HepG2 (cell line): ENCODE measurements around the gene CAMK2D. TPM values are rescaled to one million over a fixed set of nuclear protein-coding genes. Genes with fewer than 3 reads are reported as not detected.
A peak's percentile ranks its signal among the peaks of the same experiment; 100 is the strongest.

Experiments used
- ATAC-seq: fragments of 200-7000 bp; cut with Tn5 transposase; 3 replicates; pipeline ENCODE4 v1.9.1; 2020; ENCODE audit warnings: mild to moderate bottlenecking, moderate library complexity
- BruUV-seq: library from RNA; stranded (reverse); fragments of 400-500 nt; replicated peaks from 2 replicates; lab custom pipeline; 2021; lab: Mats Ljungman, UMichigan
- CTCF ChIA-PET: fragments of 300-600 bp; formaldehyde crosslinking; extraction: SDS; loops from one replicate; lab custom pipeline; 2021; ENCODE audit warnings: low total read pairs, inconsistent platforms, low intra/inter-chr PET ratio; lab: Yijun Ruan, JAX
- POLR2A ChIA-PET: fragments of 350-600 bp; sonication (Branson Sonifier 250); formaldehyde crosslinking; loops from one replicate; lab custom pipeline; 2020; ENCODE audit warnings: antibody characterized with exemption, inconsistent platforms; lab: Yijun Ruan, JAX
- DNase-seq: peaks from one replicate; pipeline ENCODE4 v3.0.0-alpha.2; 2015; ENCODE audit warnings: low spot score
- FAIRE-seq: peaks from 3 replicates; lab custom pipeline; 2011; peaks lifted over from hg19 to GRCh38; lab: Jason Lieb, UNC
- H2AFZ ChIP-seq: one replicate; pipeline ENCODE4 v1.6.1; 2011; ENCODE audit warnings: low read length, inconsistent platforms
- H3K27ac ChIP-seq: fragments of 300-600 bp; 3 replicates; pipeline ENCODE4 v1.8.0; 2011; ENCODE audit warnings: mixed run types, mild to moderate bottlenecking, mixed read lengths, low read length, inconsistent platforms; ENCODE audit not compliant: insufficient read depth; ENCODE audit errors: extremely low read length
- H3K27me3 ChIP-seq, 2 experiments: fragments of 200-600 bp in 1 of 2; 2 replicates in 1 of 2; 3 replicates in 1 of 2; pipeline versions ENCODE4 v1.6.0 to v1.8.0; 2011; ENCODE audit warnings: low read length in 2 of 2, mild to moderate bottlenecking in 2 of 2, moderate library complexity in 2 of 2, inconsistent platforms in 1 of 2; ENCODE audit not compliant: insufficient read depth in 2 of 2, control insufficient read depth in 1 of 2
- H3K36me3 ChIP-seq, 2 experiments: fragments of 200-600 bp in 1 of 2; replicated peaks in 1 of 2; 2 replicates in 1 of 2; 3 replicates in 1 of 2; pipeline versions ENCODE4 v1.5.1 to v1.8.0; 2011; ENCODE audit warnings: low read length in 2 of 2, inconsistent platforms in 1 of 2; ENCODE audit not compliant: insufficient read depth in 2 of 2, control insufficient read depth in 1 of 2
- H3K4me1 ChIP-seq: 2 replicates; pipeline ENCODE4 v1.5.1; 2012; ENCODE audit warnings: low read length, inconsistent platforms; ENCODE audit not compliant: insufficient read depth
- H3K4me2 ChIP-seq: 2 replicates; pipeline ENCODE4 v1.6.0; 2011; ENCODE audit warnings: low read depth, low read length, inconsistent platforms
- H3K4me3 ChIP-seq, 3 experiments: fragments of 200-600 bp in 1 of 3; sonication (generic), shearing (Covaris generic) in 1 of 3; replicated peaks in 1 of 3; 2 replicates each; pipeline ENCODE4 v1.5.1; 2011 to 2016; ENCODE audit warnings: low read length in 3 of 3, inconsistent platforms in 2 of 3, low read depth in 2 of 3, mild to moderate bottlenecking in 2 of 3, control low read depth in 1 of 3, mixed read lengths in 1 of 3; ENCODE audit not compliant: insufficient read depth in 1 of 3
- H3K79me2 ChIP-seq: one replicate; pipeline ENCODE4 v1.6.1; 2011; ENCODE audit warnings: low read length, inconsistent platforms; ENCODE audit not compliant: insufficient read depth
- H3K9ac ChIP-seq: 2 replicates; pipeline ENCODE4 v1.6.0; 2011; ENCODE audit warnings: mild to moderate bottlenecking, low read depth, low read length, inconsistent platforms; ENCODE audit not compliant: insufficient read depth
- H3K9me3 ChIP-seq: 2 replicates; pipeline ENCODE4 v1.5.1; 2012; ENCODE audit warnings: mild to moderate bottlenecking, low read length
- H4K20me1 ChIP-seq: 2 replicates; pipeline ENCODE4 v1.6.0; 2011; ENCODE audit warnings: inconsistent platforms, mild to moderate bottlenecking, low read length, moderate library complexity; ENCODE audit not compliant: insufficient read depth
- IKZF5 ChIP-seq: IDR thresholded peaks from 2 replicates; pipeline ENCODE4 v1.6.1; 2018; ENCODE audit warnings: missing genetic modification reagents, mild to moderate bottlenecking, missing compliant biosample characterization
- JUN ChIP-seq: sonication (generic); formaldehyde crosslinking; IDR thresholded peaks from 2 replicates; pipeline ENCODE4 v1.4.0; 2020; ENCODE audit warnings: mild to moderate bottlenecking, missing genetic modification reagents
- KDM6A ChIP-seq: IDR thresholded peaks from 2 replicates; pipeline ENCODE4 v1.6.1; 2016; ENCODE audit warnings: low read depth
- MED1 ChIP-seq: sonication (generic); formaldehyde crosslinking; IDR thresholded peaks from 2 replicates; pipeline ENCODE4 v1.4.0; 2020; ENCODE audit warnings: missing genetic modification reagents
- NFE2L2 ChIP-seq: fragments of 150-350 bp; IDR thresholded peaks from 2 replicates; pipeline ENCODE4 v1.6.1; 2014; ENCODE audit warnings: low read length
- SOX5 ChIP-seq: IDR thresholded peaks from 2 replicates; pipeline ENCODE4 v1.6.1; 2016; ENCODE audit warnings: borderline replicate concordance
- STAG1 ChIP-seq: sonication (generic); formaldehyde crosslinking; IDR thresholded peaks from 2 replicates; pipeline ENCODE4 v1.4.0; 2020; ENCODE audit warnings: missing genetic modification reagents
- SYNCRIP ChIP-seq: fragments of 200-400 bp; formaldehyde crosslinking; IDR thresholded peaks from 2 replicates; pipeline ENCODE4 v1.6.1; 2018; ENCODE audit warnings: mild to moderate bottlenecking, low read depth, low read length; ENCODE audit not compliant: insufficient read depth
- TSC22D2 ChIP-seq: sonication (generic); formaldehyde crosslinking; IDR thresholded peaks from 2 replicates; pipeline ENCODE4 v1.5.1; 2020; ENCODE audit warnings: missing genetic modification reagents, mild to moderate bottlenecking, borderline replicate concordance
- ZFP91 ChIP-seq: sonication (generic); formaldehyde crosslinking; IDR thresholded peaks from 2 replicates; pipeline ENCODE4 v1.9.0; 2022; ENCODE audit warnings: missing genetic modification reagents, mild to moderate bottlenecking, borderline replicate concordance
- ZFYVE20 ChIP-seq: sonication (generic); formaldehyde crosslinking; IDR thresholded peaks from 2 replicates; pipeline ENCODE4 v1.8.0; 2023; ENCODE audit warnings: low read depth, mild to moderate bottlenecking, moderate library complexity, missing genetic modification reagents, borderline replicate concordance
- ZNF343 ChIP-seq: sonication (generic); formaldehyde crosslinking; IDR thresholded peaks from 2 replicates; pipeline ENCODE4 v1.4.0; 2020; ENCODE audit warnings: mild to moderate bottlenecking, missing genetic modification reagents
- ZNF414 ChIP-seq: sonication (generic); formaldehyde crosslinking; IDR thresholded peaks from 2 replicates; pipeline ENCODE4 v1.5.0; 2020; ENCODE audit warnings: missing genetic modification reagents
- ZNF644 ChIP-seq: IDR thresholded peaks from 2 replicates; pipeline ENCODE4 v1.6.1; 2016; ENCODE audit warnings: low read depth
- WGBS: methylation state at CpG from one replicate; pipeline ENCODE4 v1.1.6; 2017; ENCODE audit warnings: low lambda C conversion rate; 5-methylcytosine and 5-hydroxymethylcytosine counted together
- in situ Hi-C: cut with HindIII; loops from 2 replicates; pipeline ENCODE4 v1.10.0; 2017; ENCODE audit warnings: low pct_unique_long_range_greater_than_20kb; ENCODE audit not compliant: extremely low pct_ligation_motif_present
- intact Hi-C: fragments of 100-400 bp; cut with micrococcal nuclease; formaldehyde crosslinking; loops from one replicate; pipeline ENCODE4 v1.10.0; 2022; ENCODE audit not compliant: unreplicated experiment
- polyA plus RNA-seq, 8 experiments: library from polyadenylated mRNA; depleted of rRNA in 3 of 8; stranded (reverse) in 7 of 8; unstranded in 1 of 8; fragments of >200 nt; fragmentation: Illumina TruSeq in 4 of 8; extraction: Trizol in 4 of 8; gene quantifications; 2 replicates each; pipeline versions ENCODE4 v1.2.1 to v1.2.3, GENCODE V29; 2011 to 2016; ENCODE audit warnings: low read depth in 4 of 8, missing spikeins in 1 of 8, mixed read lengths in 1 of 8; ENCODE audit not compliant: insufficient read depth in 1 of 8
- total RNA-seq, 5 experiments: library from RNA; depleted of rRNA; stranded (reverse); fragments of >200 nt; fragmentation: Illumina TruSeq; extraction: Trizol; gene quantifications; 2 replicates each; pipeline ENCODE4 v1.2.3, GENCODE V29; 2016; ENCODE audit warnings: low read depth in 1 of 5
- TF ChIP-seq, protein P1 (sequence below): sonication (generic); formaldehyde crosslinking; IDR thresholded peaks from 2 replicates; pipeline ENCODE4 v1.8.0; 2022; ENCODE audit warnings: mild to moderate bottlenecking, missing genetic modification reagents, borderline replicate concordance
- TF ChIP-seq, protein P2 (sequence below): IDR thresholded peaks from 2 replicates; pipeline ENCODE4 v1.6.1; 2012; ENCODE audit warnings: inconsistent platforms

The CAMK2D gene
- total and polyA plus RNA-seq, 2 of the 13 experiments (the other 11 are each of a cell fraction or from before 2014, with no cell fraction given) = 18.0 to 65.4 TPM

- TF ChIP-seq IKZF5 (CRISPR knock-in tag) (no peak), JUN (CRISPR knock-in tag) (no peak), ZFYVE20 (CRISPR knock-in tag) (no peak), SYNCRIP (no peak), MED1 (CRISPR knock-in tag) (0 out of 2 replicates have a peak, but pooled peaks have one; percentile 35), SOX5 (CRISPR knock-in tag) (peak; percentile 64; the same call in 1 of the 2 replicates), ZNF644 (peak; percentile 50; the same call in 1 of the 2 replicates)
- TF ChIP-seq, protein P1, sequence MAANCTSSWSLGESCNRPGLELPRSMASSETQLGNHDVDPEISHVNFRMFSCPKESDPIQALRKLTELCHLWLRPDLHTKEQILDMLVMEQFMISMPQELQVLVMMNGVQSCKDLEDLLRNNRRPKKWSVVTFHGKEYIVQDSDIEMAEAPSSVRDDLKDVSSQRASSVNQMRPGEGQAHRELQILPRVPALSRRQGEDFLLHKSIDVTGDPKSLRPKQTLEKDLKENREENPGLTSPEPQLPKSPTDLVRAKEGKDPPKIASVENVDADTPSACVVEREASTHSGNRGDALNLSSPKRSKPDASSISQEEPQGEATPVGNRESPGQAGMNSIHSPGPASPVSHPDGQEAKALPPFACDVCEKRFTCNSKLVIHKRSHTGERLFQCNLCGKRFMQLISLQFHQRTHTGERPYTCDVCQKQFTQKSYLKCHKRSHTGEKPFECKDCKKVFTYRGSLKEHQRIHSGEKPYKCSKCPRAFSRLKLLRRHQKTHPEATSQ (CRISPR knock-in tag) = peak; percentile 18; the same call in 1 of the 2 replicates
These were observed 115.6 kb downstream of the CAMK2D start (continued) for GRCh38 chr4:113645771-113646441.

- ATAC-seq = no peak
- intact Hi-C loops = no loop called here
- H3K4me1 ChIP-seq = peaks cover 70% of the 10 kb centered on the region
- in situ Hi-C loops = no loop called here
- no peak overlapping the region for H2AFZ ChIP-seq
- BruUV-seq = no TSS peak
- H3K79me2 ChIP-seq = peaks cover 9% of the 10 kb centered on the region
- no peak overlapping the region for H3K9ac ChIP-seq
- POLR2A ChIA-PET = interaction anchor here (1.1 kb wide), 2 partner anchors 9 to 115 kb away, joined by 3 read pairs; no protein-coding TSS in a partner anchor
- H3K4me2 ChIP-seq = peak overlapping the region; percentile 49; the same call in 1 of the 2 replicates
- no peak overlapping the region for H3K4me3 ChIP-seq
- CTCF ChIA-PET = no interaction called here
- peak overlapping the region; percentile 69 for H3K27ac ChIP-seq
- no peak for DNase-seq
- no peaks in the 10 kb centered on the region; a peak in 1 of 5 replicates for H3K36me3 ChIP-seq
- no peak for FAIRE-seq
- no peaks in the 10 kb centered on the region for H3K9me3 ChIP-seq
- TF ChIP-seq ZNF414 (CRISPR knock-in tag) (no peak), ZNF343 (CRISPR knock-in tag) (no peak), TSC22D2 (CRISPR knock-in tag) (no peak), KDM6A (CRISPR knock-in tag) (no peak), ZFP91 (no peak), STAG1 (CRISPR knock-in tag) (no peak), NFE2L2 (no peak)
- TF ChIP-seq, protein P2, sequence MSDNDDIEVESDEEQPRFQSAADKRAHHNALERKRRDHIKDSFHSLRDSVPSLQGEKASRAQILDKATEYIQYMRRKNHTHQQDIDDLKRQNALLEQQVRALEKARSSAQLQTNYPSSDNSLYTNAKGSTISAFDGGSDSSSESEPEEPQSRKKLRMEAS = no peak
- 100% methylated on average over 1 of the region's 1 CpG for WGBS
- no peaks in the 10 kb centered on the region for H3K27me3 ChIP-seq
- H4K20me1 ChIP-seq = no peaks in the 10 kb centered on the region
These were observed 116.2 kb downstream of the CAMK2D start for GRCh38 chr4:113645288-113645687.
